Nephron (organoid): Measurements from ENCODE around the gene SCARB1.

Experiments
- H3K27ac Mint-ChIP-seq, 3 experiments: 2 replicates each; pipeline ENCODE4 v1.8.0; 2020; ENCODE audit warnings: mixed read lengths in 3 of 3, mild to moderate bottlenecking in 2 of 3, moderate library complexity in 1 of 3
- H3K27me3 Mint-ChIP-seq: 2 replicates; pipeline ENCODE4 v1.8.0; 2021; ENCODE audit warnings: low read depth, mild to moderate bottlenecking, moderate library complexity, mixed read lengths
- H3K36me3 Mint-ChIP-seq: 2 replicates; pipeline ENCODE4 v1.8.0; 2020; ENCODE audit warnings: low read depth, mixed read lengths
- H3K4me1 Mint-ChIP-seq: 2 replicates; pipeline ENCODE4 v1.8.0; 2020; ENCODE audit warnings: mixed read lengths
- H3K4me3 Mint-ChIP-seq, 3 experiments: 2 replicates each; pipeline ENCODE4 v1.8.0; 2020; ENCODE audit warnings: mild to moderate bottlenecking in 3 of 3, mixed read lengths in 3 of 3, moderate library complexity in 2 of 3
- H3K9me3 Mint-ChIP-seq: 2 replicates; pipeline ENCODE4 v1.8.0; 2020; ENCODE audit warnings: mixed read lengths
- TF ChIP-seq, protein P1 (sequence below), 3 experiments: fragments of 200-600 bp; sonication (generic); IDR thresholded peaks; one replicate each; pipeline ENCODE4 v1.5.0; 2021; ENCODE audit warnings: antibody characterized with exemption in 3 of 3; ENCODE audit not compliant: unreplicated experiment in 3 of 3

SCARB1 gene

DNA sequence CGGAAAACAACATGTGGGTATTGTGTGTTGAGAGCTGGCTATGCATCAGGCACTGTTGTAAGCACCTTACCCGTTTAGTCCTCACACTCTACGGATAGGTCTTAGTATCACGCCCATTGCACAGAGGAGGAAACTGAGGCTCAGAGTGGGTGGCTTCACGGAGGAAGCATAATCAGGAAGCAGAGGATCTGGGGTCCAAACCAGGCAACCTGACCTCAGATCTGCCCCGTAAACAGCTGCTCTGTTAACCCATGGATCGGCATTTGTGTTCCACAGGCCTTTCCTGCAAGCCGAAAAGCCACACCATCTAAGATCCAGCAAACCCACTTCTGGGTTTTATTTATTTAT, 107.9 kb downstream of the SCARB1 start:
- no peaks in the 10 kb centered on the region for H3K36me3 Mint-ChIP-seq
- peaks cover 17% of the 10 kb centered on the region for H3K9me3 Mint-ChIP-seq

DNA sequence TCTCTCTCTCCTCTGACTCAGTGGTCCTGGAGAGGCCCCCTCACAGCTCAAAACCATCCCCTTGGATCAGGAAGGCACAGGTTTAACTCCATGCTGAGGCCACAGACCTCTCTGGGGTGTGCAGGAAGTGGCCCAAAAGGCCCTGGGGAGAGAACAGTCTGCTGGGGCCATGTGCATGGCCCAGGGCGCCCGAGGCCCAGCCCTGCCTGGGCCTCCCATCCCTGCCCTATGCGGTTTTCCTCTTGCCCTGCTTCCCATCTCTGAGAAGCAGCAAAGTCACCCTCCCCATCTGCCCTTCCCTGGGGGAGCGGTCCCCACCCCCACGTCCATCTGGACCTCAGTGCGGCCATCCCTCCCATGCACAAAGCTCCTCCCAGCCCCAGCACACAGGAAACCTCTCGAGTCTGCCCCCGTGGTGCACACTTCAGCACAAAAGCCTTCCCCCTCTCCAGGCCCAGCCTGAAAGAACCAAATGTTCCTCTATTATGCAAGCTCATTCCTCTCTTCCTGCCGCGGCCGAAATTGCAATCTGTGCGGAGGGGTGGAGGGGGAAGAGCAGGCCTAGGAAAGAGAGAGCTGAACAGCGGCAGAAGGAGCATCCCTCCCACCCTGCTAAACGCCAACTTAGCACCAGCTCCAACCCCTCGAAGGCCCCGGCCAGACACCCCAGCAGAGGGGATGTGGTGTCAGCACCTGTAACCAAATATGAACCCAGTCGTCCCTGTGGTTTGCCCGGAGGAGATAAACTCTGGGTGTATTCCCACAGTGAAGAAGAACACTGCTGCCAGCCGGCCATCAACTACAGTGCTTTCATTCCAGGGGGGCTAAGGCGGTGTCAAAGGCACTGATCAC, 108.5 kb downstream of the SCARB1 start:
- Mint-ChIP-seq H3K9me3 (peaks cover 17% of the 10 kb centered on the region), H3K36me3 (no peaks in the 10 kb centered on the region), H3K27me3 (peaks cover 16% of the 10 kb centered on the region), H3K4me3 (peak overlapping the region in 1 of 3 experiments; percentile 38), H3K4me1 (peaks cover 80% of the 10 kb centered on the region), H3K27ac (peak overlapping the region; percentile 87 to 94 (median 92))
- TF ChIP-seq, protein P1, sequence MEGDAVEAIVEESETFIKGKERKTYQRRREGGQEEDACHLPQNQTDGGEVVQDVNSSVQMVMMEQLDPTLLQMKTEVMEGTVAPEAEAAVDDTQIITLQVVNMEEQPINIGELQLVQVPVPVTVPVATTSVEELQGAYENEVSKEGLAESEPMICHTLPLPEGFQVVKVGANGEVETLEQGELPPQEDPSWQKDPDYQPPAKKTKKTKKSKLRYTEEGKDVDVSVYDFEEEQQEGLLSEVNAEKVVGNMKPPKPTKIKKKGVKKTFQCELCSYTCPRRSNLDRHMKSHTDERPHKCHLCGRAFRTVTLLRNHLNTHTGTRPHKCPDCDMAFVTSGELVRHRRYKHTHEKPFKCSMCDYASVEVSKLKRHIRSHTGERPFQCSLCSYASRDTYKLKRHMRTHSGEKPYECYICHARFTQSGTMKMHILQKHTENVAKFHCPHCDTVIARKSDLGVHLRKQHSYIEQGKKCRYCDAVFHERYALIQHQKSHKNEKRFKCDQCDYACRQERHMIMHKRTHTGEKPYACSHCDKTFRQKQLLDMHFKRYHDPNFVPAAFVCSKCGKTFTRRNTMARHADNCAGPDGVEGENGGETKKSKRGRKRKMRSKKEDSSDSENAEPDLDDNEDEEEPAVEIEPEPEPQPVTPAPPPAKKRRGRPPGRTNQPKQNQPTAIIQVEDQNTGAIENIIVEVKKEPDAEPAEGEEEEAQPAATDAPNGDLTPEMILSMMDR (IDR thresholded peaks at IDR 0.05; ENCODE audit: unreplicated experiment in 3 of 3): no peak

More for the DNA sequence above, 107.9 kb downstream of the SCARB1 start:
- Mint-ChIP-seq H3K4me3 (no peak overlapping the region), H3K27me3 (peaks cover 22% of the 10 kb centered on the region), H3K4me1 (peaks cover 79% of the 10 kb centered on the region), H3K27ac (peak overlapping the region; percentile 87 to 94 (median 92))
- TF ChIP-seq, protein P1 (IDR thresholded peaks at IDR 0.05; ENCODE audit: unreplicated experiment in 3 of 3): no peak

DNA sequence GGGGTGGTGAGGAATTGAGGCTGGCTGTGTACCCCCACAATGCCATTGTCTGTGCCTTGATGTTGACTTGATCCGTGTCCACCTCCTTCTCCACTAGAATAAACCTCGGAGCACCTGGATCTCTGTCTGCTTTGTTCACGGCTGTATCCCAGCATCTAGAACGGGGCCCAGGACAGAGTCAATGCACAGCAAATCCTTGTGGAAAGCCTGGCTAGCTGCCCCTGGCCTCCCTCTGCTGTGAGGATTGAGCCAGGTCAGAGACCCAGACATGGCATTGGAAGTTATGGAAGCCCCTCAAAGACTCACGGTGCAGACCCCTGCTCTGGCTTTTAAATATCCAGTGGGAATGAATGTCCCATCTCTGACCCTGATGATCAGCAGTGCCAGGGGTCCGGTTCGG, 109.2 kb downstream of the SCARB1 start:
- TF ChIP-seq, protein P1 (IDR thresholded peaks at IDR 0.05; ENCODE audit: unreplicated experiment in 3 of 3): no peak

DNA sequence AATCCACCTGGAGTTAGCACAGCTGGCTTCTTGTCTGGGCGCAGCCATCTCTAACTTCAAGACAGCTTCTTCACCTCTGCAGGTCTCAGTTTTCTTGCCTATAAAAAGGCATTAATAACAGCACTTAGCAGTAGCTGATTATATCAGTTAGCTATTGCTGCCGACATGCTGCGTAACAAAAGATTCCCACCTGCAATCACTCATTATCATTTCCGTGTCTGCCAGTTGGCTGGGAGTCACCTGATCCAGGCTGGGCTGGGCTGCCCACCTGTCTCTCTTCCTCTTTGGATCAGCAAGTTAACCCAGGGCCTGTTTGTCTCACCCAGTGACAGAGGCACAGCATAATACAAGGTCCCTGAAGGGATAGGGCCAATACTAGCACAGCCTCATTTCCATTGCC, 109.7 kb downstream of the SCARB1 start:
- Mint-ChIP-seq H3K9me3 (peaks cover 17% of the 10 kb centered on the region), H3K36me3 (no peaks in the 10 kb centered on the region), H3K27me3 (peaks cover 10% of the 10 kb centered on the region), H3K27ac (peak overlapping the region; percentile 46 to 92 (median 66)), H3K4me3 (no peak overlapping the region), H3K4me1 (peaks cover 72% of the 10 kb centered on the region)
- TF ChIP-seq, protein P1 (IDR thresholded peaks at IDR 0.05; ENCODE audit: unreplicated experiment in 3 of 3): no peak

More for the DNA sequence above, 109.2 kb downstream of the SCARB1 start:
- peaks cover 77% of the 10 kb centered on the region for H3K4me1 Mint-ChIP-seq
- H3K4me3 Mint-ChIP-seq: no peak overlapping the region
- H3K27ac Mint-ChIP-seq: peak overlapping the region; percentile 46 to 92 (median 66)
- peaks cover 17% of the 10 kb centered on the region for H3K9me3 Mint-ChIP-seq
- H3K27me3 Mint-ChIP-seq: peaks cover 13% of the 10 kb centered on the region
- no peaks in the 10 kb centered on the region for H3K36me3 Mint-ChIP-seq

DNA sequence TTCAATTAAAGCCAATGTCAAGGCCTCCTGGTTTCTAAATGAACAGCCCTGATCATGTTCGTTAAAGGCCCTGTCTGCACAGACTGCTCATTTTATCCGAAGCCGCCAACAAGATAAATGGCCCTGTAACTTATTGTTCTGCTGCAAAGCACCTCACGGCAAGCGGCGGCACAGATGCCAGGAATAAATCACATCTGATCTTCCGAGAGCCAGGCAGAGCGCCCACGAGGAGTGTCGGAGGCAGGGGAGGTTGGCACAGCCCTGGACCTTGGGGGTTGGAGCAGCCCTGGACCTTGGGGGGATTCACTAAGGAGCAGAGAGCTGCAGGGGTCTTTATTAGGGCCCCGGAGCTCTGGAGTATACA, 110.5 kb downstream of the SCARB1 start:
- Mint-ChIP-seq H3K36me3 (no peaks in the 10 kb centered on the region), H3K4me3 (no peak overlapping the region), H3K27ac (peak overlapping the region; percentile 66 to 80 (median 69)), H3K27me3 (peaks cover 15% of the 10 kb centered on the region), H3K9me3 (peaks cover 17% of the 10 kb centered on the region), H3K4me1 (peaks cover 70% of the 10 kb centered on the region)
- TF ChIP-seq, protein P1 (IDR thresholded peaks at IDR 0.05; ENCODE audit: unreplicated experiment in 3 of 3): no peak
